Stimulated activated CD8-positive, alpha-beta memory T cell treated with anti-CD3 and anti-CD28 coated beads, Interleukin-4, amount 100 ng/mL, for 4 hours (primary cell): Measurements from ENCODE around the gene HSFX4.
"Not testable (repeated sequence)": the region's sequence is repeated elsewhere in the genome, so short reads cannot be mapped to it uniquely, and the experiment has no call there.

Experiments
- DNase-seq, 2 donors: peaks; one replicate each; pipeline ENCODE4 v3.0.0-alpha.2; 2020; ENCODE audit warnings: low read depth in 2 of 2, low spot score in 1 of 2

HSFX4 gene

DNA sequence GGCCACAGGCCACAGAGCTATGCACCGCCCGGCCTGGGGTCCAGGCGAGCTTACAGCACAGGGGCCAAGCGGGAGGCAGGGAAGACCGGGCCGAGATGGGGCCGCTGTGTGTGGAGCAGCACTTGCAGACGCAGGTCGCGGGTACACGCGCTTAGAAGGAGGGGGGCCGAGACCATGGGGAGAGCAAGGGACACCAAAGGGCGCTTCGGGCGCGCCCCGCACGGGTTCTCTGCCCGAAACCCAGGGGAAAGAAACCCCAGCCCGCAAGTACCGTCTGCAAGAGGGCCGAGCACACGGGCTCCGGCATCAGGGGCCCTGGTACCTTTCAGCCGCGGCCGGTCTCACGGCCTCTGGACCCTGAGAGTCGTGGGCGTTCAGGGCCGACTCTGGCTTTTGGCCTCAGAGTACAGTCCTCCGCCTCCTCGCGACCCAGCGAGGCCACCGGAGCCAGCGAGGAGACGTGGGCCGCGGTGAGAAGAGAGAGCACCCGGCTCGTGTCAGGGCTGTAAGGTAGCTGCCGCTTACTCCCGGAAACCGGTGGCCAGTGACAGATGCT is 8.6 kb downstream of the HSFX4 start:
- no peak for DNase-seq

DNA sequence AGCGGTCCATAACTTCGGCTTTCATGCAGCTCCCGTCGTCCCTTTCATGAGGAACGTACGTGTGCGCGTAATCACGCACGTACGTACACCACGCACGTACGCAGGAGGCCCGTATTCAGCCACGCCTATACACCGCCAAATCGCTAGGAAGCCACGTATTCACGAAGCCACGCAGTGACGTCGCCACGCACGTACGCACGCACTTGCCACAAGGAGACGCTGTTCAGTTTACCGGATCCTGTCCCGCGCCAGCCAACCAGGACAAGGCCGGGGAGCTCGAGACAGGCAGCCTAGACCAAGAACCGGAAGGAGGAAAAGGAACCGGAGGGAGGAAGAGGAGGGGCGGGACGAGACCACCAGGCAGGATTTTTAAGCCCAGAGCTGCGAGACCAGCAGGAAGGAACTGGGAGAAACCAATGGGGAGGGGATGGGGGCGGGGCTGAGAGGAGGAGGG is 9.1 kb downstream of the HSFX4 start, which contains the start of gene EOLA2:
Gene EOLA2, minus strand, starts transcription at position 65 of the 454 bp plus-strand sequence. CDS start 4,617 bp downstream, outside the sequence.
- peak; percentile 79 to 86 for DNase-seq

DNA sequence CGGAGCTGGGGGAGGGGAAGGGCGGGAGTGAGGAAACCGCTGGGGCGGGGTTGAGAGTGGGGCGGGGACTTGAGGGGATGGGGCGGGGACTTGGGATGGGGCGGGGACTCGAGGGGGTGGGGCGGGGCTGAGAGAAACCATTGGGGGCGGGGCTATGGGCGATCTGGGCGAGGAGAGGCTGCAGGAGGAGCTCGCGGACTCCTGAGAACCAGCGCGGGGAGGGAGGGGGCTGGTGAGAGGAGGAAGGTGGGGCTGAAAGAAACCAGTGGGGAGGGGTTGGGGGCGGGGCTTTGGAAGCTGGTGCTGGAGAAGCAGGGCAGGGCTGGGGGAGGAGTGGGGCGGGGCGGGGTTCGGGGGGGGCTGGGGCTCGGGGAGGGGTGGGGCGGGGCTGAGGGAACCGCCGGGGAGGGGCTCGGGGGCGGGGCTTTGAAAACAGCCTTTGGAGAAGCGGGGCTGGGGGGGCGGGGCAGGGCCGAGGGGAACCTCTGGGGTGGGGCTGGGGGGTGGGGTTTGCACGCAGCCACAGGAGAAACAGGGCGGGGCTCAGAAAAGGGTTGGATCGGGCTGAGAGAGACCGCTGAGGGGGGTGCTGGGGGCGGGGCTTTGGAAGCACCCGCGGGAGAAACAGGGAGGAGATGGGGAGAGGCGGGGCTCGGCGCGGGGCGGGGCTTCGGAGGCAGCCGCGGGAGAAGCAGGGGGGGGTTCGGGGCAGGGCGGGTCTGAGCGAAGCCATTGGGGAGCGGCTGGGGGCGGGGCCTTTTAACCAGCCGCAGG is 9.7 kb downstream of the HSFX4 start:
- peak; percentile 72 to 81 for DNase-seq

DNA sequence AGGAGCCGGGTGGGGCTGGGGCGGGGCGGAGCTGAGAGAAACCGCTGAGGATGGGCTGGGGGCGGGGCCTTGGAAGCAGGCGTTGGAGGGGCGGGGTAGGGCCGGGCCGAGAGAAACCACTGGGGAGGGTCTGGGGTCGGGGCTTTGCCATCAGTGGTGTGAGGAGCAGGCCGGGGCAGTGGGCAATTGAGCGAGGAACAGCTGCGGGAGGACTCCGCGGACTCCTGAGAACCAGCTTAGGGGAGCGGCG is 10.2 kb downstream of the HSFX4 start:
- no peak for DNase-seq

DNA sequence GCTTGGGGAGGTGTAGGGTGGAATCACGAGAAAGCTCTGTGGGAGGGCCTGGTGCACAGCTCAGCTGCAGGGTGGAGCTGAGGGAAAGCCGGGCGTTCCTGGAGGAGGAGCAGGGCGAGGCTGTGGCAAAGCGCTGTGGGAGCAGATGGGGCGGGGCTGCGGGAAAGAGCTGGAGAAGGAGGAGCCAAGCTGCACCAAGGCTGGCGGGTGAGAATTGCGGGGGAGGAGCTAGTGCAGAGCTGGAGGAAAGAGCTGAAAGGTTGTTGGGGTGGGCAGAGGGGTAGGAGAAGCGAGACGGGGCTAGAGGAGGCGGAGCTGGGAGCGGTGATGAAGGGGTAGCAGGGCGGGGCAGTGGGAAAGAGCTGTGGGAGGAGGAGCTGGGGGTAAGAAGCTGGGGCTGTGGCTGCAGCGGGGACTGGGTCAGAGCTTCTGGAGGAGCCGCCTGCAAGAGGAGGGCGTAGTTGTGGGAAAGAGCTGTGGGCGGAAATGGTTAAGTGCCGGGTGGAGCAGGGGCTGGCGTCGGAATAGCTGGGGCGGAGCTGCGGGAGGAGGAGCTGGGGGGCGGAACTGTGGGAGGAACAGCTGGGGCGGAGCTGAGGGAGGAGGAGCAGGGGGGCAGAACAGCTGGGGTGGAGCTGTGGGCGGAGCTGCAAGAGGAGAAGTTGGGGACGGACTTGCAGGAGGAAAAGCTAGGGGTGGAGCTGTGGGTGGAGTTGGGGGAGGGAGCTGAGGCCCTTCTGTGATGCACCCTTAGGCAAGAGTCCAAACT is 10.7 kb downstream of the HSFX4 start:
- DNase-seq = peak; percentile 70 to 83

DNA sequence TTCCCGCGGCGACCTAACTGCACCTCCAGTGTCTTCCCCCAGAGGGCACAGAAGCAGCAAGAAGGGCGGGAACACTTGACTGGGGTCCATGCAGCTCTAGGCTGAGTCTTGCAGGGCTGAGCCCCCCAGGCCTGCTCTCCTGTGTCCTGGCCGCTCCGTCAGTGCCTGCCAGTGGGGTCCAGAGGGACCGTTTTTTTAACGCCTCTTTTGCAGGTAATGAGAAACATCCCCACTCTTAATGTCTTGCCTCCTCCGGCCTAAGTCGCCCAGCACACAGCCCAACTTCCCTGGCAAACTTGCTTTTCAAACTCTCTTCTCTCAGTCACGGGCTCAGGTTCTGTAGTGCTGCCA is 11.3 kb downstream of the HSFX4 start:
- DNase-seq = not testable (repeated sequence)

DNA sequence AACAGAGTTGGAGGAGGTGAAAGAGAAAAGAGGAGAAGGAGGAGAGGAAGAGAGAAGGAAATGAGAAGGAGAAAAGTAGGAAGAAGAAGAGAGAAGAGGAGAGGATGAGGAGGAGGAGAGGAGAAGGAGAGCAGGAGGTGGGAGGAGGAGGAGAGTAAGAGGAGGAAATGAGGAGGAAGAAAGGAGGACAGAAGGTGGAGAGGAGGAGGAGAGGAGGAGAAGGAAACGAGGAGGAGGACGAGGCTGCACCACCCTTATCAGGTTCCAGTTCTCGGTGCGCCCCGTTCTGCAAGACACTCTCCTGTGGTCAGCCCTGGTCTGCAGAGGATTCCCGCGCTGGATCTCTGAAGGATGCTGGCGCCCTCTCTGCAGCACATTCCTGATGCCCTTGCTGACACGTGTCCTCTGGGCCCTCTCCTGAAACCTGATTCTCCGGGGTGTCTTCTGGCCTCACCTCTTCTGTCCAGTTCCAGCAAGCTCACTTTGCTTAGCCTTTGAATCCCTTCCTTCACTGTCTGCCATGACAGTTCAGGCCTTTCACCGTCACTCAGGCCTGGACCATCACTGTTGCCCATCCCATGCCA is 15.8 kb downstream of the HSFX4 start:
- DNase-seq = not testable (repeated sequence)

DNA sequence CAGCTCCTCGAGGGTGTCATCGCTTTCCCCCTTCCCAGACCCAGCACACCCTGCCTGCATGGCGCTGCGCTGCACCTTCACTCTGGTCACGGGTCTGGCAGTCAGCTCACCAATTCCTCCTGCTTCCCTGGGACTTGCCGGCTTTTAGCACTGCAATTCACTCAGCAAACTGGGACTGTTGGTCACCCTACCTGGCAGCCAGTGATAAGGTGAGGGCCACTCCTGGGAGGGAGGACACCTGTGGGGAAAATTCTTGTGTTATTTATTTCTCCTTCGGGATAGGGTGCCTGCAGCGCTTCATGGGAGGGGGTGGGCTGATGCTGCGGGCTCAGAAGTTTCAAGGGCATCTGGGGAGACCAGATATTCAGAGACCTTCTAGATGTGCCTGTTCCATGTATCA is 16.4 kb downstream of the HSFX4 start:
- not testable (repeated sequence) for DNase-seq

DNA sequence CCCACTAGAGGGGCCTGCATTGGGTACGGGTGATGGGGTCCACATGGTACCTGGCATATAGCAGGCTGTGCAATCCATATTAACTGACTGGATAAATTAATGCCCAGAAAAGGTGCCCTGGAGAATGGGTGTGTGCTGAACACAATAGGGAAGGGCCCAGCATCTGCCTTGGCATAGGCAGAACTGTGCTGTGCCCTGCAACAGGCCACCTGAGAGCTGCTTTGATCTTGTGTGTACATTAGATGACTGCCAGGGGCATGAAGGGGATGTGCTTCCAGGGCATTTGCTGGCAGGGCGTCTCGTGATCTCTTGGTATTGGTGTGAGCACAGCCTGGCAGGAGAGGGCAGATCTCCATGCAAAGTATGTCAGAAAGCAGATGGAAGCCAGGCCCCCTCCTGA is 17.6 kb downstream of the HSFX4 start:
- not testable (repeated sequence) for DNase-seq

DNA sequence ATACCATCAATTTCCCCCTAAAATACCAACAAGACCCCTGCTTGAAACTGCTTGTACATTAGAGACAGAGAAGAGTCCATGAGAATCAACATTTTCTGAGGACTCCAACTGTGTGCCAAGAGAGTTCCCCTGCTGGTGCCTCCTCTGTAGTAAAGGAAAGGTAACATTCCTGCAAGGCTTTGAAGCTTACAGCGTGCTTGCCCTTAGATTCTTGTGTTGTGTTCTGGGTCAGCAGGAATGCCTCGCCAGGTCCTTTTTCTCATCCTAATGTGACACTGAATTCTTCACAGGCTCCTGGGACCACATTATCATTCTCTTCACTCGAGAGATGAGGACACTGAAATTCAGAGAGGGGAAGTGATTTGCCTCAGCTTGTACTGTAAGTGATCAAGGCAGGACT is 18.6 kb downstream of the HSFX4 start:
- no peak for DNase-seq

DNA sequence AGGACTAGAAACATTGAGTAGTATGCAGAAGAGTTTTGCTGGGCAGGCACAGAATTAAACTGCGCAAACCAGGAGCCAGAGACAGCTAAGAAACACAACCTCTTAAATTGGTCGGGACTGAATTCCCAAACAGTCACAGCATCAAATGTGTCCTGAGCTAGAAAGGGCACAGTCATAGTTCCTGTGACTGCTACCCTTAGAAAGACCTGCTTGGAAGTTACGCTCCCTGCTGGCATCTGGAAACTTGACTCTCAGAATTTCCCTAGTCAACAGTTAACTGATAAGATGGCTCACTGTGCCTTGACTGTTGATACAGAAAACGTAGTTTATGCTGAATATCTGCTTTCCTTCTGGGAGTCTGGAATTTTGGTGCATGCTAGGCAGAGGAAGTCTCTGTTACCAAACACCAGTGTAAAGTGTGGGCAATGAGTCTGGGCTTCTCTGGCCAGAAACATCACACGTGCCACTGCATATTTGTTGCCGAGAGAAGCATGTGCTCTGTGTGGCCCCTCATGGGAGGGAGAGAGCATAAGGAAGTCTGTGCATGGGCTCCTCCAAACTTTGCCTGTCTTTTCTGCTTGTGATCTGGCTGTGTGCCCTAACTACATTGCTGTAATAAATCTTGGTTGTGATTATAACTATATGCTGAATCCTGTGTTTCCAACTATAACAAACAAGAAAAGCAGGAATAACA is 20.5 kb downstream of the HSFX4 start:
- DNase-seq = no peak

DNA sequence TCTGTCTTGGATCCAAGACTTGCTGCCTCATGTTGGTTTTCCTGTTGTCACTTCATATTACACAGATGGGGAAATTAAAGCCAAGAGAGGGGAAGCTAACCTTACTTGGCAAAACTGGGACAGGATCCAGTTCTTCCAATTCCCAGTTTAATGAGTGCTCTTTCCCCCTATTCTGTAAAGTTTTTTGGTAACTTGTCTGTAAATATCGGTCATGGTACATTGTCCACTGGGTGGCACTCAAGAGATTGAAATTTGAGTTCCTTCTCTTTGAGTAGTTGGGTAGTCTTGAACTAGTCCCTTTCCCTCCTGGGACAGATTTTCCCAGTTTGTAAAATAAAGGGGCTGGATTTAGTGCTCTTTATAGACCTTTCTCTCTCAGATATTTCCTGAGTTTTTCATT is 21.3 kb downstream of the HSFX4 start:
- no peak for DNase-seq

DNA sequence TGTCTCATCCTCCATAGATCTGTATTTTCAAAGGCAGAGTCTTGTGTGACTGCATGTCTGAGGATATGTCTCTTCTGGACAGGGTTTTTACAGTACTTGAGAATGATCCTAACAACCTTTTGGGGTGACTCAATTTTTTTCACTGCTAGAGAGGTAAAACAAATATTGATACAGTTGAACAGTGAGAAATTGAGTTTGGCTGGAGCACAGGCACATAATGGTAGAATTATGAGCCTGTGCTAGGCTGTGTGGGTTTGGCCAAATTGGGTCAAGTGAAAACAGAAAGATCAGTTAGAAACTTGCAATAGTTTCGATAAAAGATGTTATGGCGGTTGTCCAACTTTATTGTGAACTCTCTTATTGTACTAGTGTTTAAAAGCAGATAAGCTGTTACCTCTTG is 32.2 kb downstream of the HSFX4 start:
- DNase-seq = no peak

DNA sequence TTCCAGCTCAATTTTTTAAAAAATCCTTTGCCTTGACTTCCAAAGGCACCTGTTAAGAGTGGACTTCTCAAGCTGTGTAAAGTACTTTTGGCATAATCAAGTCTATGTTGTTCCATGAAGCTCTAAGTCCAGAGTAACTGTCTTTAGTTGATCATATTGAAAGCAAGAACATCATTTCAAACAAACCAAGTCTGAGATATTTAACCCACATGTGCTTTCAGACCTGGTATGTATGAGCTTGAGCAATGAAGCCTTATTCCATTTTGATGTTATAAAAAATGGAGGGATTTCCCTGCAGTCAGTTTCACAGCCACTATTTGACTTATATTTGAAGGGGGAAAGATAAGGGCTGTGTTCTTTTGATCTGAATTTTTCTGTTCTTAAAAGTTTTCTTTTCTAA is 32.6 kb downstream of the HSFX4 start:
- no peak for DNase-seq

DNA sequence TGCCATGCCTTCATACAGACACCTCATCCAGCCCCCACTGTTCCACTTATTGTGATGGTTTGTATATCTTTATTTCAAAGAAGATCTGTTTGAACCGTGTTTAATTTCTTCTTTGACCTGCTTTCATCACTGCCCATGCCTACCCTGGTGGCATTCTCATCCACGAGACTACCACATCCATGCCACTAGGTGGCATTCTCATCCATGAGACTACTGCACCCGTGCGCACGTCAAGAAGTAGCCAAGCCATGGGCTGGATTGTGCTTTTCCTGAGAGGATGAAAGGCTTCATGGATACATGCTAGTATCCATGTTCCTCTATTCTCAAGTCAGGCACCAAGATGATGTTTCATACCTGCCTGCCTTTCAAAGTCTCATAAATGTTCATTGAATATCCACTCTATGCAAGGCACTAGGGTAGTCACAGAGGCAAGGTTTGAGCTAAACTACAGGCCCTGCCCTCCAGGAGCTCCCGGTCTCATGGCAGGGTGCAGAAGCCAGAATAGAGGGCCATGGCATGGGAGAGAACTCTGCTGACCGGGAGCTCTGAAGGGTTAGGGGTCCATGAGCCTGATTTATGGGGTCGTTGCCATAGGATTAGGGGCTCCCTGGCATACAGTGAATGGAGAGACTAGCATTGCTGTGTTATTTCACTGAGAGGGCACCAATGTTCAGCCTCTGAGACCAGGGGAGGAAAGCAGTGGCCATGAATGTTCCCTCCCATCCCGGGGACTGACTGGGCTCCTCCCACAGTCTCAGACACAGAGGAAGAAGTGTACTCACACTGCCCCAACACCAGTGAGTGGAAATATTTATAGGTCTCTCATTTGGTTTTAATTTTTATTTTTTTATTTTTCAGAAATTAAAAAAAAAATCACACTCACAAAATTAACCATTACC is 33.7 kb downstream of the HSFX4 start:
- no peak for DNase-seq

DNA sequence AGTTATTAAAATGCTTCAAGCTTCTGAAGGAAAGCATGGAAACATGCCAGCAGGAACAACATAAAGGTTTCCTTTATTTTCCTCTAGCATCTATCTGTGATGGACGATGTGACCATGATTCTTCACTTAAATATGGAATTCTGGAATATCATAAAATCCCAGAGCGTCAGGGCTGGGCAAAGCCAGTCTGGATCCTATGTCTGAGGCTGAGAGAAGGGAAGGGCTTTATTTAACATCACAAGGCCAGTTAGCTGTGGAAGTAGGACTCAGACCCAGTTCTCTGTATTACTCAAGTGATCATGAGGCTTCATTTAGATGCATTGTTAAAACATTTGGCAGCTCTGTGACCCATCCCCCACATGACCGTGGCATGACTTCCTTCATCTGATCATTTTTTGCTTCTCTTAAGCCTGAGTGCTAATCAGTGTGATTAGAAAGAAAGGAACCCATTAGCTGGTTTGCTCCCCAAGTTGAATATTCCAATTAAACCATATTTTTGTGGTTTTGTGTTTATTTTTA is 49.8 kb downstream of the HSFX4 start:
- no peak for DNase-seq
